K562 (cell line): ENCODE results near the gene DLK1. TPM values are rescaled to one million over a fixed set of nuclear protein-coding genes. Genes with fewer than 3 reads are reported as not detected.

Source experiments
- ATAC-seq: fragments of 200-7000 bp; cut with Tn5 transposase; 3 replicates; pipeline ENCODE4 v1.9.1; 2020; ENCODE audit warnings: moderate library complexity
- BruUV-seq: library from RNA; stranded (reverse); fragments of 400-500 nt; replicated peaks from 2 replicates; lab custom pipeline; 2021; lab: Mats Ljungman, UMichigan
- CTCF ChIA-PET: fragments of 300-600 bp; formaldehyde crosslinking; extraction: SDS; loops from one replicate; lab custom pipeline; 2021; ENCODE audit warnings: low intra/inter-chr PET ratio; lab: Yijun Ruan, JAX
- POLR2A ChIA-PET: fragments of 300-600, 350-650 bp; sonication (Branson Sonifier 250); formaldehyde crosslinking; extraction: SDS; loops from one replicate; lab custom pipeline; 2021; ENCODE audit warnings: antibody characterized with exemption, inconsistent platforms; lab: Yijun Ruan, JAX
- DNase-seq, 4 experiments: peaks; one replicate each; pipeline versions ENCODE4 v3.0.0 to v3.0.0-alpha.2; 2011 to 2018; ENCODE audit warnings: low spot score in 3 of 4, mixed read lengths in 3 of 4; ENCODE audit errors: extremely low read depth in 1 of 4
- FAIRE-seq: peaks from 2 replicates; lab custom pipeline; 2011; peaks lifted over from hg19 to GRCh38; lab: Jason Lieb, UNC
- H2AFZ ChIP-seq: 2 replicates; pipeline ENCODE4 v1.6.0; 2011; ENCODE audit warnings: low read depth, low read length, control low read depth, inconsistent platforms
- H3K27ac ChIP-seq: fragments of 200-600 bp; 3 replicates; pipeline ENCODE4 v1.8.0; 2011; ENCODE audit warnings: low read depth, mild to moderate bottlenecking, control low read depth, inconsistent platforms, low read length, moderate library complexity, mixed read lengths; ENCODE audit errors: extremely low read depth
- H3K27me3 ChIP-seq, 2 experiments: fragments of 300-600 bp in 1 of 2; 2 replicates in 1 of 2; 3 replicates in 1 of 2; pipeline versions ENCODE4 v1.6.0 to v1.8.0; 2011; ENCODE audit warnings: inconsistent platforms in 2 of 2, low read length in 2 of 2, mild to moderate bottlenecking in 1 of 2, mixed read lengths in 1 of 2, moderate library complexity in 1 of 2; ENCODE audit not compliant: control insufficient read depth in 2 of 2, insufficient read depth in 2 of 2
- H3K36me3 ChIP-seq: fragments of 300-600 bp; 3 replicates; pipeline ENCODE4 v1.8.0; 2011; ENCODE audit warnings: mild to moderate bottlenecking, low read length, inconsistent platforms; ENCODE audit not compliant: control insufficient read depth, insufficient read depth
- H3K4me1 ChIP-seq, 2 experiments: fragments of 200-600 bp in 1 of 2; replicated peaks in 1 of 2; 2 replicates in 1 of 2; 3 replicates in 1 of 2; pipeline versions ENCODE4 v1.5.1 to v1.8.0; 2011; ENCODE audit warnings: inconsistent platforms in 2 of 2, low read length in 2 of 2, mild to moderate bottlenecking in 1 of 2, mixed read lengths in 1 of 2, moderate library complexity in 1 of 2; ENCODE audit not compliant: control insufficient read depth in 2 of 2, insufficient read depth in 2 of 2
- H3K4me2 ChIP-seq: 2 replicates; pipeline ENCODE4 v1.6.1; 2011; ENCODE audit warnings: low read length, control low read depth, inconsistent platforms, mixed read lengths; ENCODE audit not compliant: insufficient read depth
- H3K4me3 ChIP-seq: fragments of 200-600 bp; sonication (generic), shearing (Covaris generic); 2 replicates; pipeline ENCODE4 v1.5.1; 2016; ENCODE audit warnings: control low read depth, inconsistent platforms
- H3K79me2 ChIP-seq: fragments of 200-600 bp; 3 replicates; pipeline ENCODE4 v1.8.0; 2011; ENCODE audit warnings: low read length, inconsistent platforms; ENCODE audit not compliant: control insufficient read depth, insufficient read depth
- H3K9ac ChIP-seq, 2 experiments: 2 replicates each; pipeline versions ENCODE4 v1.6.0 to v1.6.1; 2011; ENCODE audit warnings: low read depth in 2 of 2, low read length in 2 of 2, control low read depth in 1 of 2, inconsistent platforms in 1 of 2, mild to moderate bottlenecking in 1 of 2, mixed read lengths in 1 of 2; ENCODE audit not compliant: insufficient read depth in 1 of 2
- H3K9me1 ChIP-seq: one replicate; pipeline ENCODE4 v1.6.0; 2011; ENCODE audit warnings: inconsistent platforms, mild to moderate bottlenecking, low read length, moderate library complexity; ENCODE audit not compliant: control insufficient read depth, insufficient read depth
- H3K9me3 ChIP-seq: replicated peaks from 2 replicates; pipeline ENCODE4 v1.5.1; 2011; ENCODE audit warnings: low read depth, low read length, inconsistent platforms; ENCODE audit not compliant: control insufficient read depth, insufficient read depth
- H4K20me1 ChIP-seq: replicated peaks from 2 replicates; pipeline ENCODE4 v1.6.1; 2011; ENCODE audit warnings: low read length, inconsistent platforms, mixed read lengths; ENCODE audit not compliant: control insufficient read depth, insufficient read depth
- ARID1B ChIP-seq: fragments of 450-650 bp; IDR thresholded peaks from 2 replicates; pipeline ENCODE4 v1.6.1; 2016; ENCODE audit warnings: antibody characterized with exemption, mild to moderate bottlenecking, inconsistent platforms
- CCNT2 ChIP-seq: IDR thresholded peaks from 2 replicates; pipeline ENCODE4 v1.6.1; 2011; ENCODE audit warnings: borderline replicate concordance, low read depth, mild to moderate bottlenecking, moderate library complexity, mixed read lengths, low read length; ENCODE audit not compliant: insufficient read length; ENCODE audit errors: extremely low read depth
- CEBPB ChIP-seq: fragments of 450-650 bp; IDR thresholded peaks from 2 replicates; pipeline ENCODE4 v1.6.1; 2016; ENCODE audit warnings: missing genetic modification characterization, missing compliant biosample characterization
- ESRRB ChIP-seq: fragments of 250-450 bp; sonication (Bioruptor Pico); IDR thresholded peaks from 2 replicates; pipeline ENCODE4 v1.5.0; 2020; ENCODE audit warnings: mild to moderate bottlenecking, moderate library complexity, borderline replicate concordance
- IRF2 ChIP-seq: sonication (generic); formaldehyde crosslinking; IDR thresholded peaks from 2 replicates; pipeline ENCODE4 v1.8.1; 2022; ENCODE audit warnings: mild to moderate bottlenecking, missing genetic modification reagents
- MBD2 ChIP-seq: sonication (generic); IDR thresholded peaks from 2 replicates; pipeline ENCODE4 v1.6.1; 2016; ENCODE audit warnings: low read depth, borderline replicate concordance
- PTTG1 ChIP-seq: fragments of 450-650 bp; IDR thresholded peaks from 2 replicates; pipeline ENCODE4 v1.6.1; 2016; ENCODE audit warnings: low read depth, mild to moderate bottlenecking, missing genetic modification characterization, missing compliant biosample characterization
- RBM17 ChIP-seq: fragments of 200-400 bp; formaldehyde crosslinking; IDR thresholded peaks from 2 replicates; pipeline ENCODE4 v1.6.1; 2017; ENCODE audit warnings: low read depth, mild to moderate bottlenecking, low read length, borderline replicate concordance
- SAFB2 ChIP-seq: fragments of 200-400 bp; formaldehyde crosslinking; IDR thresholded peaks from 2 replicates; pipeline ENCODE4 v1.6.1; 2018; ENCODE audit warnings: borderline replicate concordance, low read length, low read depth, moderate library complexity; ENCODE audit not compliant: severe bottlenecking
- TAF15 ChIP-seq: fragments of 200-400 bp; formaldehyde crosslinking; IDR thresholded peaks from 2 replicates; pipeline ENCODE4 v1.6.1; 2017; ENCODE audit warnings: mild to moderate bottlenecking, low read depth, low read length, moderate library complexity
- THRAP3 ChIP-seq: fragments of 450-650 bp; IDR thresholded peaks from 2 replicates; pipeline ENCODE4 v1.6.1; 2016; ENCODE audit warnings: mild to moderate bottlenecking, inconsistent platforms, borderline replicate concordance
- ZBTB1 ChIP-seq: sonication (generic); formaldehyde crosslinking; IDR thresholded peaks from 2 replicates; pipeline ENCODE4 v1.8.1; 2023; ENCODE audit warnings: missing genetic modification reagents, low read depth, mild to moderate bottlenecking, borderline replicate concordance
- ZEB2 ChIP-seq: fragments of 450-650 bp; IDR thresholded peaks from 2 replicates; pipeline ENCODE4 v1.6.1; 2016
- ZNF143 ChIP-seq: sonication (generic); formaldehyde crosslinking; IDR thresholded peaks from 2 replicates; pipeline ENCODE4 v1.9.0; 2022; ENCODE audit warnings: mild to moderate bottlenecking, missing genetic modification reagents
- ZNF217 ChIP-seq: sonication (generic); formaldehyde crosslinking; IDR thresholded peaks from 2 replicates; pipeline ENCODE4 v1.8.0; 2022; ENCODE audit warnings: mild to moderate bottlenecking, missing genetic modification reagents
- ZNF444 ChIP-seq: fragments of 250-450 bp; sonication (Bioruptor Pico); IDR thresholded peaks from 2 replicates; pipeline ENCODE4 v1.4.0; 2020; ENCODE audit warnings: mild to moderate bottlenecking, moderate library complexity
- ZNF830 ChIP-seq: fragments of 250-450 bp; sonication (Bioruptor Pico); IDR thresholded peaks from 2 replicates; pipeline ENCODE4 v1.5.0; 2021; ENCODE audit warnings: mild to moderate bottlenecking
- WGBS: fragments of 100-300 bp; shearing (Covaris generic); methylation state at CpG from one replicate; pipeline ENCODE4 v1.1.6; 2016; ENCODE audit warnings: low coverage, mixed read lengths; ENCODE audit not compliant: insufficient coverage; ENCODE audit errors: missing lambda C conversion rate; 5-methylcytosine and 5-hydroxymethylcytosine counted together
- in situ Hi-C: fragments of 300-500 bp; cut with MboI; formaldehyde crosslinking; loops from 4 replicates; pipeline ENCODE4 v1.15.0; 2018; ENCODE audit warnings: inconsistent platforms, mixed read lengths
- intact Hi-C: fragments of 100-400 bp; cut with micrococcal nuclease; formaldehyde crosslinking; loops from 2 replicates; pipeline ENCODE4 v1.14.2; 2022
- polyA plus RNA-seq, 8 experiments: library from polyadenylated mRNA; depleted of rRNA in 4 of 8; stranded (reverse) in 5 of 8; unstranded in 3 of 8; fragments of >200 nt; fragmentation: Nextera tagmentation in 2 of 8; fragmentation: Illumina TruSeq in 1 of 8; extraction: Ambion mirVana in 2 of 8; extraction: Trizol in 1 of 8; gene quantifications; 2 replicates each; pipeline versions ENCODE4 v1.2.1 to v1.2.3, GENCODE V29; 2011 to 2014; ENCODE audit warnings: inconsistent platforms in 1 of 8, missing spikeins in 1 of 8
- total RNA-seq, 7 experiments: library from RNA; depleted of rRNA in 6 of 7; stranded (reverse); fragments of >200 nt in 6 of 7; fragmentation: Illumina TruSeq in 2 of 7; extraction: Trizol in 2 of 7; gene quantifications; 2 replicates each; pipeline versions ENCODE4 v1.2.1 to v1.2.3, GENCODE V29; 2011 to 2021; ENCODE audit warnings: low replicate concordance in 1 of 7
- TF ChIP-seq, protein P1 (sequence below): sonication (generic); formaldehyde crosslinking; IDR thresholded peaks from 2 replicates; pipeline ENCODE4 v1.8.0; 2022; ENCODE audit warnings: missing genetic modification reagents, mild to moderate bottlenecking, moderate library complexity, borderline replicate concordance

DLK1 gene
- total and polyA plus RNA-seq, 9 of the 15 experiments (the other 6 are each of a cell fraction or from before 2014, with no cell fraction given): 4.4 to 97.2 (median 15.3) TPM

DNA sequence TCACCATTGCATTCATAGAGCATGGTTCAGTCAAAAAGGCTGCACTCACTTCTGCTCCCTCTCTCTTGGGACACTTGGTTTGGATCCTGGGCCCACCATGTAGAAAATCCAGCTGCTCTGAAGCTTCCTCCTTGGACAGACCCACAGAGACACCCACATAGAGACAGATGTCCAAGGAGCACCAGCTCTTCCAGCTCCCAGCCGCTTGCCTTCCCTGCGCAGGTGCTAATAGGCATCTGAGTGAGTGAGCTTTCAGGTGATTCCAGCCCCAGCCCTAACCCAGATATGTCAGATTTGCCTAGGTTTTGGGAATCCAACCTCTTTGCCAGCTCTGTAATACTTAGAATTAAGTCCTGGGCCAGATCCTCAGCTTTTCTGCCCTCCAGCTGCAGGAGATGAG, 38.6 kb downstream of the DLK1 start (continued):
- TF ChIP-seq IRF2 (no peak), ZEB2 (no peak), CCNT2 (no peak)

DNA sequence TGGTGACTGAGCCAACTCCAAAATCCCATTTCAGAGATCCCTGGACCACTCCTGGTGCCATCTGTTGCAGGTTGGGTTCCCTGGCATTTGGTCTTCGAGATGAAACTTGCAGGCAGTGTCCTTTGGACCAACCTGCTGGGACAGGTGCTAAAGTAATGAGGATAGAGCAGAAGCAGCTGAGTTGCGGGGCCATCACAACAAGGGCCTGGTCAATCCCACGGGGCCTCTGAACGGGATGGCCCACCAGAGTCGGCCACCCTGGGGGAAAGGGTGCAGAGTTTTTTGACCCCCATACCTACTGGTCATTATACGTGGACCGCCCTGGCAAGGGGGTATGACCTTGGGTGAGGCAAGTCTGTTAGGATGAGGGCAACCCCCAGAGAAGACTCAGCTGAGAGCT, 39.3 kb downstream of the DLK1 start:
- CTCF ChIA-PET: no interaction called here
- H3K4me3 ChIP-seq: no peak overlapping the region
- H3K27ac ChIP-seq: no peak overlapping the region
- WGBS: 85% methylated on average over 6 of the region's 7 CpGs
- TF ChIP-seq ZBTB1: no peak
- no peak for TF ChIP-seq ZEB2
- TF ChIP-seq ZNF217 (CRISPR knock-in tag): no peak
- no peak for TF ChIP-seq TAF15
- TF ChIP-seq ZNF444 (CRISPR knock-in tag): no peak
- TF ChIP-seq RBM17: no peak
- no peak for TF ChIP-seq ZNF143 (CRISPR knock-in tag)
- TF ChIP-seq PTTG1 (tag): no peak
- TF ChIP-seq THRAP3: no peak
- no peak for TF ChIP-seq ESRRB (CRISPR knock-in tag)
- TF ChIP-seq SAFB2: no peak
- TF ChIP-seq MBD2: no peak
- TF ChIP-seq, protein P1, sequence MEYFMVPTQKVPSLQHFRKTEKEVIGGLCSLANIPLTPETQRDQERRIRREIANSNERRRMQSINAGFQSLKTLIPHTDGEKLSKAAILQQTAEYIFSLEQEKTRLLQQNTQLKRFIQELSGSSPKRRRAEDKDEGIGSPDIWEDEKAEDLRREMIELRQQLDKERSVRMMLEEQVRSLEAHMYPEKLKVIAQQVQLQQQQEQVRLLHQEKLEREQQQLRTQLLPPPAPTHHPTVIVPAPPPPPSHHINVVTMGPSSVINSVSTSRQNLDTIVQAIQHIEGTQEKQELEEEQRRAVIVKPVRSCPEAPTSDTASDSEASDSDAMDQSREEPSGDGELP (CRISPR knock-in tag): no peak
- no peak for TF ChIP-seq ARID1B
- no peak for TF ChIP-seq ZNF830 (CRISPR knock-in tag)
- TF ChIP-seq CEBPB (tag): no peak
- TF ChIP-seq, all 486 proteins: peak for 0
- Histone ChIP-seq H3K79me2 (no peaks in the 10 kb centered on the region), H4K20me1 (no peaks in the 10 kb centered on the region), H3K4me1 (peaks cover 20 to 22% of the 10 kb centered on the region in 2 experiments), H3K4me2 (no peak overlapping the region), H2AFZ (no peak overlapping the region), H3K27me3 (no peaks in the 10 kb centered on the region), H3K9ac (no peak overlapping the region), H3K9me1 (no peaks in the 10 kb centered on the region), H3K36me3 (no peaks in the 10 kb centered on the region), H3K9me3 (no peaks in the 10 kb centered on the region; the same call in 1 of the 2 replicates)
- intact Hi-C loops (no loop called here), in situ Hi-C loops (no loop called here)
- no TSS peak for BruUV-seq
- FAIRE-seq (no peak), DNase-seq (no peak), ATAC-seq (no peak)
- POLR2A ChIA-PET: no interaction called here
